Measurements from ENCODE around the gene ERF.

DNA sequence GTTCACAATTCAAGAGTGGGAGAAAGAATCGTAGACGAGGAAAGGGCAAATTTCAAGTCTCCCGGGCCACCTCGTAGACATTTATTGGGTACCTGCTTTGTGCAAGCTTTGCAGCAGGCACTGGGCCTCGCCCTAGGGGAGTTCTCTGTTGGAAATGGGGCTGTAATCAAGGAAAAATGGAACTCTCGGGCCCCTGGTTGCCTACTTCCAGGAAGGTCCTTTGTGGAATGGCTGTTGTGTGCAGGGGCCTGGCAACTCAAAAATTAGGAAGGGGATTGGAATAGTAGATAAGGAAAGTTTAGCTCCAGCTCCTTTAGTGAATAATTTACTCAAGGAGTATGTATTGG lies 34.2 kb downstream of the ERF start:
- TF ChIP-seq, protein P1, sequence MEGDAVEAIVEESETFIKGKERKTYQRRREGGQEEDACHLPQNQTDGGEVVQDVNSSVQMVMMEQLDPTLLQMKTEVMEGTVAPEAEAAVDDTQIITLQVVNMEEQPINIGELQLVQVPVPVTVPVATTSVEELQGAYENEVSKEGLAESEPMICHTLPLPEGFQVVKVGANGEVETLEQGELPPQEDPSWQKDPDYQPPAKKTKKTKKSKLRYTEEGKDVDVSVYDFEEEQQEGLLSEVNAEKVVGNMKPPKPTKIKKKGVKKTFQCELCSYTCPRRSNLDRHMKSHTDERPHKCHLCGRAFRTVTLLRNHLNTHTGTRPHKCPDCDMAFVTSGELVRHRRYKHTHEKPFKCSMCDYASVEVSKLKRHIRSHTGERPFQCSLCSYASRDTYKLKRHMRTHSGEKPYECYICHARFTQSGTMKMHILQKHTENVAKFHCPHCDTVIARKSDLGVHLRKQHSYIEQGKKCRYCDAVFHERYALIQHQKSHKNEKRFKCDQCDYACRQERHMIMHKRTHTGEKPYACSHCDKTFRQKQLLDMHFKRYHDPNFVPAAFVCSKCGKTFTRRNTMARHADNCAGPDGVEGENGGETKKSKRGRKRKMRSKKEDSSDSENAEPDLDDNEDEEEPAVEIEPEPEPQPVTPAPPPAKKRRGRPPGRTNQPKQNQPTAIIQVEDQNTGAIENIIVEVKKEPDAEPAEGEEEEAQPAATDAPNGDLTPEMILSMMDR (IDR thresholded peaks at IDR 0.05) = no peak
- no peak for TF ChIP-seq POLR2A (IDR thresholded peaks at IDR 0.05)
